ENCODE measurements around the gene MSLN.

MSLN gene

DNA sequence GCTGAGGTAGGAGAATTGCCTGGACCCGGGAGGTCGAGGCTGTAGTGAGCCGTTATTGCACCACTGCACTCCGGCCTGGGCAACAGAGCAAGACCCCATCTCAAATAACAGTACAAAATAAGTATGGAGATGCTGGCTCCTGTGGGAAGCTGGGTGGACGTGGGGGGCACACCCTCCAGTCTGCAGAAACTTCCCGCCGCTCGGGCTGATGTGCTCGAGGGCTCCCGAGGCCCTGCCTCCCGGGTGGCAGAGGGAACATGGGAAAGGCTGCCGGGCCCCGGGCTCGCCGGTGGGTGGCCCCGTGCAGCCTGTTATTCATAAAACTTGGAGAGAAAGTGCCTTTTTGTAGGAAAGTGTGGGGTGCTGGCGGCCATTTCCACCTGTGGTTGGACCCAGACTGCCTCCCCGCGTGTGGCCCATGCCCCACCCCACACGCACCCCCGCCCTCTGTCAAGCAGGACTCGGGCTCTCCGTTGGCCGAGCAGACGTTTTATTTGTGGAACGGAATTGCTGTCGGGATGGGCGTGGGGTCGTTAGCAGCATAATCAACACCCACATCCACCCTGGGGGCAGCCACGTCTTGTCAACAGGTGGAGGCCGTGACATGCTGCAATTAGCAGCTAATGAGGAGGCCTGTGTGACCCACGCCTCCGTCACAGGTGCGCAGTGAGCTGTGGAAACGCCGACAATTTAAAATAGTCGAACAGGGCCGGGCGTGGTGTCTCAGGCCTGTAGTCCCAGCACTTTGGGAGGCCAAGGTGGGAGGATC, 12.4 kb upstream of the MSLN start:
- no peaks in the 10 kb centered on the region for H3F3A ChIP-seq (ENCODE audit: insufficient read depth, low read length)
- H3K36me3 ChIP-seq (ENCODE audit: insufficient read depth, low read length), result no peaks in the 10 kb centered on the region
- TF ChIP-seq EZH2 (IDR thresholded peaks at IDR 0.05; ENCODE audit: borderline replicate concordance, low read length) (no peak), CTCF (IDR thresholded peaks at IDR 0.05; ENCODE audit: low read length) (no peak)
- no peak overlapping the region for H2AFZ ChIP-seq (ENCODE audit: low read length)
- no peak overlapping the region for H3K9ac ChIP-seq (ENCODE audit: low read length)
- no peaks in the 10 kb centered on the region for H3K4me1 ChIP-seq (ENCODE audit: insufficient read depth, low read length, severe bottlenecking)
- peaks cover 5% of the 10 kb centered on the region for H3K27me3 ChIP-seq (ENCODE audit: insufficient read depth, low read length)
- no peaks in the 10 kb centered on the region for H3K9me2 ChIP-seq (ENCODE audit: low read depth, low read length)
- H3K4me3 ChIP-seq (ENCODE audit: low read depth, low read length, poor library complexity, severe bottlenecking), result no peak overlapping the region
- no peaks in the 10 kb centered on the region for H3K79me2 ChIP-seq (ENCODE audit: insufficient read depth, low read length)
- no peak overlapping the region for H3K4me2 ChIP-seq (ENCODE audit: low read length)
- H3K9me3 ChIP-seq (ENCODE audit: low read length), result no peaks in the 10 kb centered on the region
- H4K20me1 ChIP-seq (ENCODE audit: insufficient read depth, low read length), result no peaks in the 10 kb centered on the region
- no peak overlapping the region for H3K27ac ChIP-seq (ENCODE audit: low read depth, low read length, poor library complexity, severe bottlenecking)

GRCh38 chr16:749010-749409, 11.5 kb upstream of the MSLN start:
- no peaks in the 10 kb centered on the region for H3K36me3 ChIP-seq (ENCODE audit: insufficient read depth, low read length)
- H3K4me1 ChIP-seq (ENCODE audit: insufficient read depth, low read length, severe bottlenecking), result no peaks in the 10 kb centered on the region
- no peaks in the 10 kb centered on the region for H3K79me2 ChIP-seq (ENCODE audit: insufficient read depth, low read length)
- peaks cover 5% of the 10 kb centered on the region for H3K27me3 ChIP-seq (ENCODE audit: insufficient read depth, low read length)
- TF ChIP-seq EZH2 (IDR thresholded peaks at IDR 0.05; ENCODE audit: borderline replicate concordance, low read length) (no peak), CTCF (IDR thresholded peaks at IDR 0.05; ENCODE audit: low read length) (no peak)
- no peaks in the 10 kb centered on the region for H3K9me3 ChIP-seq (ENCODE audit: low read length)
- no peak overlapping the region for H3K9ac ChIP-seq (ENCODE audit: low read length)
- no peaks in the 10 kb centered on the region for H3K9me2 ChIP-seq (ENCODE audit: low read depth, low read length)
- H4K20me1 ChIP-seq (ENCODE audit: insufficient read depth, low read length), result no peaks in the 10 kb centered on the region
- no peak overlapping the region for H3K4me2 ChIP-seq (ENCODE audit: low read length)
- no peak overlapping the region for H3K27ac ChIP-seq (ENCODE audit: low read depth, low read length, poor library complexity, severe bottlenecking)
- no peak overlapping the region for H3K4me3 ChIP-seq (ENCODE audit: low read depth, low read length, poor library complexity, severe bottlenecking)
- H3F3A ChIP-seq (ENCODE audit: insufficient read depth, low read length), result no peaks in the 10 kb centered on the region
- no peak overlapping the region for H2AFZ ChIP-seq (ENCODE audit: low read length)

- Histone ChIP-seq H3K27ac (ENCODE audit: low read depth, low read length, poor library complexity, severe bottlenecking) (no peak overlapping the region), H3K79me2 (ENCODE audit: insufficient read depth, low read length) (no peaks in the 10 kb centered on the region), H3F3A (ENCODE audit: insufficient read depth, low read length) (no peaks in the 10 kb centered on the region), H2AFZ (ENCODE audit: low read length) (no peak overlapping the region), H3K36me3 (ENCODE audit: insufficient read depth, low read length) (no peaks in the 10 kb centered on the region), H3K4me1 (ENCODE audit: insufficient read depth, low read length, severe bottlenecking) (no peaks in the 10 kb centered on the region), H3K9ac (ENCODE audit: low read length) (no peak overlapping the region), H3K4me2 (ENCODE audit: low read length) (no peak overlapping the region), H3K9me3 (ENCODE audit: low read length) (no peaks in the 10 kb centered on the region), H3K27me3 (ENCODE audit: insufficient read depth, low read length) (peaks cover 5% of the 10 kb centered on the region), H3K4me3 (ENCODE audit: low read depth, low read length, poor library complexity, severe bottlenecking) (no peak overlapping the region), H3K9me2 (ENCODE audit: low read depth, low read length) (no peaks in the 10 kb centered on the region), H4K20me1 (ENCODE audit: insufficient read depth, low read length) (no peaks in the 10 kb centered on the region)
- TF ChIP-seq EZH2 (IDR thresholded peaks at IDR 0.05; ENCODE audit: borderline replicate concordance, low read length) (no peak), CTCF (IDR thresholded peaks at IDR 0.05; ENCODE audit: low read length) (no peak)
Measured at GRCh38 chr16:750485-750884, 10.0 kb upstream of the MSLN start.

Measured in OCI-LY1 (cell line).